Measurements from ENCODE around the gene KLHDC3.

GRCh38 chr6:43001843-43002242, 12.2 kb upstream of the KLHDC3 start:
- TF ChIP-seq, protein P1, sequence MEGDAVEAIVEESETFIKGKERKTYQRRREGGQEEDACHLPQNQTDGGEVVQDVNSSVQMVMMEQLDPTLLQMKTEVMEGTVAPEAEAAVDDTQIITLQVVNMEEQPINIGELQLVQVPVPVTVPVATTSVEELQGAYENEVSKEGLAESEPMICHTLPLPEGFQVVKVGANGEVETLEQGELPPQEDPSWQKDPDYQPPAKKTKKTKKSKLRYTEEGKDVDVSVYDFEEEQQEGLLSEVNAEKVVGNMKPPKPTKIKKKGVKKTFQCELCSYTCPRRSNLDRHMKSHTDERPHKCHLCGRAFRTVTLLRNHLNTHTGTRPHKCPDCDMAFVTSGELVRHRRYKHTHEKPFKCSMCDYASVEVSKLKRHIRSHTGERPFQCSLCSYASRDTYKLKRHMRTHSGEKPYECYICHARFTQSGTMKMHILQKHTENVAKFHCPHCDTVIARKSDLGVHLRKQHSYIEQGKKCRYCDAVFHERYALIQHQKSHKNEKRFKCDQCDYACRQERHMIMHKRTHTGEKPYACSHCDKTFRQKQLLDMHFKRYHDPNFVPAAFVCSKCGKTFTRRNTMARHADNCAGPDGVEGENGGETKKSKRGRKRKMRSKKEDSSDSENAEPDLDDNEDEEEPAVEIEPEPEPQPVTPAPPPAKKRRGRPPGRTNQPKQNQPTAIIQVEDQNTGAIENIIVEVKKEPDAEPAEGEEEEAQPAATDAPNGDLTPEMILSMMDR (IDR thresholded peaks at IDR 0.05; ENCODE audit: insufficient read depth, low read depth, low read length): no peak
- TF ChIP-seq EZH2 (IDR thresholded peaks at IDR 0.05; ENCODE audit: insufficient read depth, low read length): no peak

Measured in astrocyte (in vitro differentiated cells and primary cell).